ENCODE results near the gene DAPK2. TPM values are rescaled to one million over a fixed set of nuclear protein-coding genes. Genes with fewer than 3 reads are reported as not detected.

DAPK2 gene
- total and polyA plus RNA-seq, 2 of the 13 experiments (the other 11 are each of a cell fraction or from before 2014, with no cell fraction given), result 0.33 to 0.63 TPM

DNA sequence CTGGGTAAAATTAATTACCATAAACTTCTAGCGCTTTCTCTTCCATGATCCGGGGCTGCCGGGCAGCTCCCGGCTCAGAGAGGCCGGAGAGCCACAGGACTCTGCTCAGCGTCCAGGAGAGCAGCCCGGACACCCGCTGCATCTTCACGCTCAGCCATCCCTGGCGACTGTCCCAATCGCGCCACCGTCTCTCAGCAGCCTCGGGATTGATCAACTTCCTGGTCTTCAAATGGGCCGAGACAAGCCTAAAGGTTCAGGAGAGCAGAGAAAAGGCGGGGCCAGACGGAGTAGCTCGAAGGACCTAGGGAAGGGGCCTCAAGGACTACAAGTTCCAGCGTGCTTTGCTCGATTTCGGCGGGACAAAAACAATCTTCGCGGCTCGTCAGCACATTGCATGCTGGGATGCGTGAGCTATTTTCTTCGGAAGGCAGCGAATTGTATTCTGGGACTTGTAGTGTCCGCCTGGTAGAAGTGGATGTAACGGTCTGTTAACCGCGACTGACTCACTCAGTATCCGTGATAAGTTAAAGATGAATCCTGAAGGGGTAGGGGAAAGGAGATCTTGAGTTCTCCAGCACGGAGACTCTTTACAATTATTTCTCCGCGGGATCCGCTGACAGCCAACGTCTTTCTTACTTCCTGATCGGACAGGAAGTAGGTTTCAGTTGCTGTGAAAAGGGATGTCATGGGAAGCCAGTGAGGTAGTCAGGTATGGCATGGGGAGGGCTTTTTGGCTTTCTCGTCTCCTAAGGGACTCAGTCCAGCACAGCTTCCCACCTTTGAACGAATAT is 47.5 kb upstream of the DAPK2 start, which contains the start of gene CIAO2A (continued):
- TF ChIP-seq CENPT (CRISPR knock-in tag; IDR thresholded peaks at IDR 0.05; ENCODE audit: low read depth), result no peak
- no peak for TF ChIP-seq ISX (CRISPR knock-in tag; conservative IDR thresholded peaks at IDR 0.05)
- TF ChIP-seq YY1 (IDR thresholded peaks at IDR 0.05; ENCODE audit: insufficient read depth, insufficient replicate concordance, low read depth, low read length), result peak; percentile 33
- TF ChIP-seq CBX5 (CRISPR knock-in tag; IDR thresholded peaks at IDR 0.05; ENCODE audit: borderline replicate concordance), result no peak
- no peak for TF ChIP-seq ZNF672 (CRISPR knock-in tag; IDR thresholded peaks at IDR 0.05)
- TF ChIP-seq SRSF9 (IDR thresholded peaks at IDR 0.05; ENCODE audit: borderline replicate concordance, insufficient read depth, low read depth, low read length, poor library complexity, severe bottlenecking), result no peak
- TF ChIP-seq ZNF674 (CRISPR knock-in tag; IDR thresholded peaks at IDR 0.05; ENCODE audit: low read depth), result 0 out of 2 replicates have a peak, but pooled peaks have one; percentile 38
- TF ChIP-seq, protein P1, sequence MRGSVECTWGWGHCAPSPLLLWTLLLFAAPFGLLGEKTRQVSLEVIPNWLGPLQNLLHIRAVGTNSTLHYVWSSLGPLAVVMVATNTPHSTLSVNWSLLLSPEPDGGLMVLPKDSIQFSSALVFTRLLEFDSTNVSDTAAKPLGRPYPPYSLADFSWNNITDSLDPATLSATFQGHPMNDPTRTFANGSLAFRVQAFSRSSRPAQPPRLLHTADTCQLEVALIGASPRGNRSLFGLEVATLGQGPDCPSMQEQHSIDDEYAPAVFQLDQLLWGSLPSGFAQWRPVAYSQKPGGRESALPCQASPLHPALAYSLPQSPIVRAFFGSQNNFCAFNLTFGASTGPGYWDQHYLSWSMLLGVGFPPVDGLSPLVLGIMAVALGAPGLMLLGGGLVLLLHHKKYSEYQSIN (CRISPR knock-in tag; IDR thresholded peaks at IDR 0.05; ENCODE audit: borderline replicate concordance), result no peak
- TF ChIP-seq REXO4 (CRISPR knock-in tag; IDR thresholded peaks at IDR 0.05; ENCODE audit: borderline replicate concordance), result no peak
- TF ChIP-seq ARNTL (CRISPR knock-in tag; IDR thresholded peaks at IDR 0.05), result no peak; the same call in 1 of the 2 replicates
- no peak for TF ChIP-seq ZNF251 (CRISPR knock-in tag; IDR thresholded peaks at IDR 0.05)
- TF ChIP-seq RELA (CRISPR knock-in tag; IDR thresholded peaks at IDR 0.05), result 0 out of 2 replicates have a peak, but pooled peaks have one; percentile 63
- TF ChIP-seq NFE2L1 (CRISPR knock-in tag; IDR thresholded peaks at IDR 0.05; ENCODE audit: borderline replicate concordance), result no peak
- peak; percentile 51 for TF ChIP-seq RBM39 (IDR thresholded peaks at IDR 0.05; ENCODE audit: low read depth, low read length, poor library complexity, severe bottlenecking)
- TF ChIP-seq, protein P2, sequence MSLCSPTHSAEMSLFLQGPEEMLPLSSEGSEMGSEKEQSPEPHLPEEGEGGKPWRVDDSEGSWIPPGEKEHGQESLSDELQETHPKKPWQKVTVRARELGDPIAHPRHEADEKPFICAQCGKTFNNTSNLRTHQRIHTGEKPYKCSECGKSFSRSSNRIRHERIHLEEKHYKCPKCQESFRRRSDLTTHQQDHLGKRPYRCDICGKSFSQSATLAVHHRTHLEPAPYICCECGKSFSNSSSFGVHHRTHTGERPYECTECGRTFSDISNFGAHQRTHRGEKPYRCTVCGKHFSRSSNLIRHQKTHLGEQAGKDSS (CRISPR knock-in tag; IDR thresholded peaks at IDR 0.05; ENCODE audit: borderline replicate concordance, low read depth), result no peak
- TF ChIP-seq, protein P3, sequence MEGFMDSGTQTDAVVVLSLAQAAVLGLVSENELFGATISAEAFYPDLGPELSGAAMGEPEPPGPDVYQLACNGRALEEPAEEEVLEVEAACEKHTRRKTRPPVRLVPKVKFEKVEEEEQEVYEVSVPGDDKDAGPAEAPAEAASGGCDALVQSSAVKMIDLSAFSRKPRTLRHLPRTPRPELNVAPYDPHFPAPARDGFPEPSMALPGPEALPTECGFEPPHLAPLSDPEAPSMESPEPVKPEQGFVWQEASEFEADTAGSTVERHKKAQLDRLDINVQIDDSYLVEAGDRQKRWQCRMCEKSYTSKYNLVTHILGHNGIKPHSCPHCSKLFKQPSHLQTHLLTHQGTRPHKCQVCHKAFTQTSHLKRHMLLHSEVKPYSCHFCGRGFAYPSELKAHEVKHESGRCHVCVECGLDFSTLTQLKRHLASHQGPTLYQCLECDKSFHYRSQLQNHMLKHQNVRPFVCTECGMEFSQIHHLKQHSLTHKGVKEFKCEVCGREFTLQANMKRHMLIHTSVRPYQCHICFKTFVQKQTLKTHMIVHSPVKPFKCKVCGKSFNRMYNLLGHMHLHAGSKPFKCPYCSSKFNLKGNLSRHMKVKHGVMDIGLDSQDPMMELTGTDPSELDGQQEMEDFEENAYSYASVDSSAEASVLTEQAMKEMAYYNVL (CRISPR knock-in tag; IDR thresholded peaks at IDR 0.05; ENCODE audit: borderline replicate concordance), result 0 out of 2 replicates have a peak, but pooled peaks have one; percentile 26
- no peak for TF ChIP-seq HOXD1 (CRISPR knock-in tag; IDR thresholded peaks at IDR 0.05)
- peak; percentile 59; the same call in 1 of the 2 replicates for TF ChIP-seq ZBTB20 (CRISPR knock-in tag; IDR thresholded peaks at IDR 0.05; ENCODE audit: borderline replicate concordance, low read depth)
- TF ChIP-seq, protein P4, sequence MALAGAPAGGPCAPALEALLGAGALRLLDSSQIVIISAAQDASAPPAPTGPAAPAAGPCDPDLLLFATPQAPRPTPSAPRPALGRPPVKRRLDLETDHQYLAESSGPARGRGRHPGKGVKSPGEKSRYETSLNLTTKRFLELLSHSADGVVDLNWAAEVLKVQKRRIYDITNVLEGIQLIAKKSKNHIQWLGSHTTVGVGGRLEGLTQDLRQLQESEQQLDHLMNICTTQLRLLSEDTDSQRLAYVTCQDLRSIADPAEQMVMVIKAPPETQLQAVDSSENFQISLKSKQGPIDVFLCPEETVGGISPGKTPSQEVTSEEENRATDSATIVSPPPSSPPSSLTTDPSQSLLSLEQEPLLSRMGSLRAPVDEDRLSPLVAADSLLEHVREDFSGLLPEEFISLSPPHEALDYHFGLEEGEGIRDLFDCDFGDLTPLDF (CRISPR knock-in tag; IDR thresholded peaks at IDR 0.05), result peak; percentile 99
- no peak for TF ChIP-seq AHR (CRISPR knock-in tag; IDR thresholded peaks at IDR 0.05)
- TF ChIP-seq, protein P5, sequence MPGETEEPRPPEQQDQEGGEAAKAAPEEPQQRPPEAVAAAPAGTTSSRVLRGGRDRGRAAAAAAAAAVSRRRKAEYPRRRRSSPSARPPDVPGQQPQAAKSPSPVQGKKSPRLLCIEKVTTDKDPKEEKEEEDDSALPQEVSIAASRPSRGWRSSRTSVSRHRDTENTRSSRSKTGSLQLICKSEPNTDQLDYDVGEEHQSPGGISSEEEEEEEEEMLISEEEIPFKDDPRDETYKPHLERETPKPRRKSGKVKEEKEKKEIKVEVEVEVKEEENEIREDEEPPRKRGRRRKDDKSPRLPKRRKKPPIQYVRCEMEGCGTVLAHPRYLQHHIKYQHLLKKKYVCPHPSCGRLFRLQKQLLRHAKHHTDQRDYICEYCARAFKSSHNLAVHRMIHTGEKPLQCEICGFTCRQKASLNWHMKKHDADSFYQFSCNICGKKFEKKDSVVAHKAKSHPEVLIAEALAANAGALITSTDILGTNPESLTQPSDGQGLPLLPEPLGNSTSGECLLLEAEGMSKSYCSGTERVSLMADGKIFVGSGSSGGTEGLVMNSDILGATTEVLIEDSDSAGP (CRISPR knock-in tag; IDR thresholded peaks at IDR 0.05; ENCODE audit: borderline replicate concordance), result peak; percentile 64

All from HepG2 (cell line).